NCI-H146 (cell line): ENCODE measurements around the gene CCL18.
"Not testable (repeated sequence)": the region's sequence is repeated elsewhere in the genome, so short reads cannot be mapped to it uniquely, and the experiment has no call there.

Experiments used
- DNase-seq: peaks from one replicate; lab custom pipeline; 2025; lab: John Stamatoyannopoulos, UW

Gene CCL18

DNA sequence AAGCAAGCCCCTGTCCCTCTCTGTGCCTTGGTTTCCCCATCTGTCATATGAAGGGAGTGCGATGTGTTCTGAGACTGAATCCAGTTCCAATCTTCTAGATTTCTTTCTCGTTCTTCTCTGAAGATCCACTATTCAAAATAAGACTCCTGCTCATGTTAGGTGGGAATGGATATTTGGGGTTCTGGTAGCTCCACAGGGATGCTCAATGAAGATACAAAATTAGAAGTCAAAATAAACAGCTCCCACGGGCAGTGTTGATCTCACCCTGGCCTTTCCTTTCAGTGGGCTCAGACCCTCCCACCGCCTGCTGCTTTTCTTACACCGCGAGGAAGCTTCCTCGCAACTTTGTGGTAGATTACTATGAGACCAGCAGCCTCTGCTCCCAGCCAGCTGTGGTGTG is 40.2 kb downstream of the CCL18 start:
- DNase-seq = not testable (repeated sequence)

DNA sequence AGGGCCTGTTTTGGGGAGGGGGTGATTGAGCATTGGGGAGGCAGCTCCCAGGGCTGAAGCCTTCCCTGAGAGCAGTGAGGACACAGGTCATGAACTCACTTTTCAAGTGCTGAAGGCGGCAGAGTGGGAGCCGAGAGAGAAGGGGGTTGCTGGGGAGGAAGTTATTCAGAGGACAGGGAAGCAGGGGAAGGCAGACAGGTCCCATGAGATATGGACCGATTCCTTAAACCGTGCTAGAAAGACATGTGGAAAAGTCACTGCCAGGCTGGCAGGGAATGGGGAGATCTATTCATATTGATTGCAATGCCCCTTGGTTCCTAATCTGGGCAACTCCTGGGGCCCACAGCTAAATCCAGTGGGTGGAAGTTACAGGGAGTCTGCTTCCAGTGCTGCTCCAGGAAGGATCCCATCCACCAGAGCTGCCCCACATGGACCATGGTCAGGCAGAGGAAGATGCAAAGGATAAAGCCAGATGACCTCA is 40.7 kb downstream of the CCL18 start:
- DNase-seq = no peak

DNA sequence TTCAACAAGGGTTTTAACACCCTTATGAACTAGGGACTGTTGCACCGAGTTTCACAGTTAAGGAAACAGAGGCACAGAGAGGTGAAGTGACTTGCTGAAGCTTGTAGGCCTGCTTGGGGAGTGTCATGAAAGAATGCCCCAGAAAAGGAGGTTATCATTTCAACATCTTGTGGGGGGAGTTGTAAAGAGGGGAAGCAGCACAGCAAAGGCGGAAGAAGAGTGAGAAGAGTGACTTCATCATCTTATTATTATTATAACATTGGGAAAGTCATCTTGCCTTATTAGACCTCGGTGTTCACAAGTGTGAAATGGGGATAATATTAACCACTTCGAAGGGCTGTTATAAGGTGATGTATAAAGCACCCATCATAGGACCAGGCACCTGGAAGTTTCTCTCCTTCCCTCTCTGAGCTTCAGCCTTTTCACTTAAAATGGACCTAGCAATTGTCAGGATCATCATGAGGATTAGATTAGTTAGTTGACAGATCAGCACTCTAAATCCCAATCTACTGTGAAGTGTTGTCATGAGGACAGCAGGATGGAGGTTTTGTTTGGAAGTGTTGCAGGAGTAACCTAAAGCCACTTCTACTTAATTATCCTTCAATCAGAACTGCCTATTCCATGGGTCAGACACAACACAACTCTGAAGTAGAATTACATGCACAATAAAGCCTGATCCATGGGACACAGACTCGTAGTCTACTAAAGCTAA is 41.9 kb downstream of the CCL18 start:
- DNase-seq = no peak

DNA sequence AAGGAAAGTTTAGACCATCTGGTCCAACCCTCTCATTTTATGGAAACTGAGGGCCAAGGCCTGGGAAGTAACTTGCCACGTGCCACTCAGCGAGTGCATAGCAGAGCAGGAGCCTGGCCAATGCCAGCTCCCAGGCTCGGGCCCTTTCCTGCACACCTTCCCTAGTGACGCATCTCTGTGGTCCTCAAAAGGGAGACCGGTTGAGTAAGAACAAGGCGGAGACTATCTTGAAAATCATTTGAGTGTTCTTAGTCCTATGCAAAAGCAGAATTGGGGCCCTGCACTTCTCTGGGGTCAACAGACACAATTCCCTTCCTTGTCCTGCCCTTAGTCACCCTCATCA is 42.4 kb downstream of the CCL18 start:
- no peak for DNase-seq

DNA sequence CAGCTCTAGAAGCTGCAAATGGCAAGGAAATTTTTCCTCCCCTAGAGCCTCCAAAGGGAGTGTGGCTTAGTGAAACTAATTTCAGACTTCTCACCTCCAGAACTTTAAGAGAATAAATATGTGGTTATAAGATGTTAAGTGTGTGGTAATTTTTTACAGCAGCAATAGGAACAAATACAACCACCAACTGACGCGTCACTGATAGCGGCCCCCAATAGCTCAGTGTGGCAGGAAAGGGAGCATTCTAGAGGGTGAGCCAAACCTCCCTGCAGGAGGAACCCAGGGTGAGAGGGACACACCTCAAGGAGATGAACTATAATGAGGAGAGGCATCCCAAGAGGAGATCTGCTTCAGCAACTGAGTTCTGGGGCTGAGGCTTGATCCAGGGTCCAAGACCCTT is 43.6 kb downstream of the CCL18 start:
- no peak for DNase-seq

DNA sequence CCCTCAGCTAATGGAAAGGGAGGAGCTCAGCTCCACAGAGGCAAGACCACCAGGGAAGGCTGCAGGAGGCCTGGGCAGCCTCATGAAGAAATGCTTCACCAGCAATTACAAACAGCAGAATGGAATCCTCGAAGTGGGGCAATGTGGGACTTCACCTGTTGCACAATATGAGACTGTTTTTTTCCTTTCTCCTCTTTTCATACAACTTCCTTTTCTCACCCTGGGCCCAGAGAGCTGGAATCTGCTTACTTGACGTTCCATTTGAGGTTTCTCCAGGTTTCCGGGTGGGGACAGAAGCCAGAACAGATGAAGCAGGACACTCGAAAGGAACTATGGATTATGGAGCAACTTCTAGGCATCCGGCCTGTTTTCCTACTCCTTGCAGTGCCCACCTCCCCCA is 44.2 kb downstream of the CCL18 start:
- DNase-seq = not testable (repeated sequence)

DNA sequence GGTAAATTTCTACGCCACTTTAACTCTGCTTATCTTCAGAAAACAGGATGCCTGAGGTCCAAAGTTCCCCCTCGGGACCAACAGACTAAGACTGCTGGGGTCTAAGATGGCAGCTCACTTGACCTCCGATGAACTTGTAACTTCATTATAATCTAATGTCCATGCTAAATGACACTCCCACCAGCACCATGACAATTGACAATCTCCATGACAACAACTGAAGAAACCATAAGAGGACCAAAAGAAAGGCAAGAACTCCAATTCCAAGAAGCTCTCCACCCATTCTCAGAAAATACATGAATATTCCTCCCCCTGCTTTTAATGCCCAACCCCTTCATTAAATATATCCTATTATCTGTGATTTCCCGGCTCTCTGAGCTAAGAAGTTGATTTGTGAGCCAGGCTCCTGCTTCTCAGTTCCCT is 47.0 kb downstream of the CCL18 start:
- no peak for DNase-seq

DNA sequence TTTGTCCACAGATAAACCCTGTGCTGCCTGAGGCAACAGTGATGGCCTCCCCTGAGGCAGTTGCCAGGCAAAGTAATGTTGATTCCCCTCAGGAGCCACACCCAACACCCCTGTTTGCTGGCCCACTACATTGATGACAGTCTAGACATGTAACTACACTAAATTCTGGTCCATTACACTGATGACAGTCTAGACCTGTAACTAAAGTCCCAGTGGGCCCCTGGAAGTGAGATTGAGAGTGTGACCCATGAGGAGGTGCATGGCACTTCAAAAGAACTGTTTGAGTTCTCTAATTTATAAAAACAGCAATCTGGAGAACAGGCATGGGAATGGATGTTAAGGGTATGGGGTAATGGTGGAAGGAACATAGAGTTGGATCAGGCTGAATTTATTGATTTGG is 48.5 kb downstream of the CCL18 start:
- no peak for DNase-seq

DNA sequence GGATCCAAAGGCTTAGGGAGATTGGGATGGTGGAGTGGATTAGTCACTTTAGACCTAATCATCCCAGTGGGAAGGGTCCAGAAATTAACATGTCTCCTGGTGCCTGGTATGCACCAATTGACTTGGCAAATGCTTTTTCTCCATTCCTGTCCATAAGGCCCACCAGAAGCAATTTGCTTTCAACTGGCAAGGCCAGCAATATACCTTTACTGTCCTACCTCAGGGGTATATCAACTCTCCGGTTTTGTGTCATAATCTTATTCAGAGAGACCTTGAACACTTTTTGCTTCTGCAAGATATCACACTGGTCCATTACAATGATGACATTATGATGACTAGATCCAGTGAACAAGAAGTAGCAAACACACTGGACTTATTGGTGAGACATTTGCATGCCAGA is 49.1 kb downstream of the CCL18 start:
- DNase-seq = not testable (repeated sequence)

DNA sequence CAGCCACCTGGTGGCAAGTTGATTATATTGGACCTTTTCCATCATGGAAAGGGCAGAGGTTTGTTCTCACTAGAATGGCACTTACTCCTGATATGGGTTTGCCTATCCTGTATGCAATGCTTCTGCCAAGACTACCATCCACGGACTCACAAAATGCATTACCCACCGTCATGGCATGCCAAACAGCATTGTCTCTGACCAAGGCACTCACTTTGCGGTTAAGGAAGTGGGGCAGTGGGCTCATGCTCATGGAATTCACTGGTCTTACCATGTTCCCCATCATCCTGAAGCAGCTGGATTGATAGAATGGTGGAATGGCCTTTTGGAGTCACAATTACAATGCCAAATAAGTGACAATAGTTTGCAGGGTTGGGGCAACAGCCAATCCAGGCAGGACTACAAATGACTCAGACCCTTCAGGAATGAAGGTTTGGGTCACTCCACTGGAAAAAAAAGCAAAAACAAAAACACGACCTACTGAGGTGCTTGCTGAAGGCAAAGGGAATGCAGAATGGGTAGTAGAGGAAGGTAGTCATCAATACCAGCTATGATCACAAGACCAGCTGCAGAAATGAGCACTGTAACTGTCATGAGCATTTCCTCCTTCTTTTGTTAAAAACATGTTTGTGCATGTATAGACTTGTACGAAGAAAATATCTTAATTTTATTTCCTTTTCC is 51.0 kb downstream of the CCL18 start:
- DNase-seq = not testable (repeated sequence)

DNA sequence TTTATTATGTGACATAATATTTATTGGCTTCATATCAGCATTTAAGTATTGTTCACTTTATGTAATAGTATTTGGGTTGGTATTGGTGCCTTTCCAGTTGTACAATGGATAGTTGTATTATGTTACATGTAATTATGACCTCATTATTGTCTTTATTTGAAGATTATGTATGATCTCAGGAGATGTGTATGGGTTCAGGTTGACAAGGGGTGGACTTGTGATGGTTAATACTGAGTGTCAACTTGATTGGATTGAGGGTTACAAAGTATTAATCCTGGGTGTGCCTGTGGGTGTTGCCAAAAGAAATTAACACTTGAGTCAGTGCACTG is 51.5 kb downstream of the CCL18 start:
- not testable (repeated sequence) for DNase-seq

DNA sequence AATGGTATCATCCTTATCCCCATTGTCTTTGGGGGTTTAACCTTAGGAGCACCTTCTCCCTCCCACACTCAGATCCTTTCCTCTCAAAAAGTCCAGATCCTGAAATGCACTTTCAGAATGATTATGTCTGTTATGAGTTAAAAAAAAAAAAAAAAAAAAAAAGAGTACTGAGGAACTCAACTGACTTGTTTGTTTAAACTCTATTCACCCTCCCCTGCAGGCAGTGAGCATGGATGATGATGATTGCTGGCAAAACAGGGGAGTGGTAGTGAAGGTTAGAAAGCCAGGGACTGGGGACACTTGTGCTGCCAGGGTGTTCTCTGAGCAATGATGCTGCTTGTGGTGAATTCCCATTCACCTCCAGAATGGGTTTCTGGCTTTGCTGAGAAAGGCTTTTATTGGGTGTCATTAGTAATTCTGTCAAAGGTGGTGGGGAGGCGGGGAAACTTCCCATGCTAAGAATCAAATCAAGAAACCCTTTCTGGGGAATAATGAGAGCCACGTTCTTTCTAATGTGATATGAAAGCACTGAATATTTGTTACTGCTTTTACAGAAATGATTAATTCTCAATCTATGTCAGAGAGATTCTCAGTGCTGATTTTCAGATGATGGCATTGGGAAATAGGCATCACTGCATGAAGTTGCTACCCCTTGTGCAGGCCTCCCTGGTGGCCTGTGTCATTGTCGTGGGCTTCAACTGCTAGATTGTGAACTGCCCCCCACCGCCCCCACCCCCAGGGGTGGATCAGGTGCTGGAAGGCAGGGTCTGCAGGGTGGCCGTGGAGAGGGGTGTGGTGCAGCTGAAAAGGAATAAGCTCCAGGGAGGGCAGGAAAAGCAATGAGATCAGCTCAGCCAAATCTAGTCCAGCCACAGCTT is 53.7 kb downstream of the CCL18 start:
- DNase-seq = no peak

DNA sequence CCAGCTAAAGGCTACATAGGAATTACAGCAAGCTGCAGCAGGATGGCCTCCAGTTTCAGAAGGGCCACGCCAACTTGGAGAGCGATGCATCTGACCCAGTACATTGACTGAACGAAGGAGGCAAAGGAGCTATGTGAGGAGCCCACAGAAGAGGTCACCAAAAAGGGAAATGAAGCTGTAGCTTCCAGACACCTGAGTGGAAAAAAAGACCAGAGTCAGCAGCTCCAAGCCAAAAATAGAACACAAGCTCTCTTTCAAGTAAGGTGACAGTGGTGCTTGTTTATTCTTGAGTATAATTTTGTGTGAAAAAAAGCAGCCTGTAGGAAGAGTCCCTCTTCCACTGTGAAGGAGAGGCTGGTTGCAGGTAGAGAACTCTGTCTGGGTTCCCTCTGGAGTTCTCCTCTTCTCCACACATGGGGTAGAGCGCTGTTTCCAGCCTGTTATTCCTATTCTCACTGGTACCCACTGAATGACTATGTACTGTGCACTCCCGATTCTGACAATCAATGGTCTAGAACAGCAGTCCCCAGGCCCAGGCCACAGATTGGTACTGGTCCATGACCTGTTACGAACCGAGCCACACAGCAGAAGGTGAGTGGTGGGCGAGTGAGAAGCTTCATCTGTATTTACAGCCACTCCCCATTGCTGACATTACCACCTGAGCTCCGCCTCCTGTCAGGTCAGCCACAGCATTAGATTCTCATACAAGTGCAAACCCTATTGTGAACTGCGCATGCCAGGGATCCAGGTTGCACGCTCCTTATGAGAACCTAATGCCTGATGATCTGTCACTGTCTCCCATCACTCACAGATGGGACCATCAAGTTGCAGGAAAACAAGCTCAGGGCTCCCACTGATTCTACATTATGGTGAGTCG is 54.6 kb downstream of the CCL18 start:
- DNase-seq = no peak

DNA sequence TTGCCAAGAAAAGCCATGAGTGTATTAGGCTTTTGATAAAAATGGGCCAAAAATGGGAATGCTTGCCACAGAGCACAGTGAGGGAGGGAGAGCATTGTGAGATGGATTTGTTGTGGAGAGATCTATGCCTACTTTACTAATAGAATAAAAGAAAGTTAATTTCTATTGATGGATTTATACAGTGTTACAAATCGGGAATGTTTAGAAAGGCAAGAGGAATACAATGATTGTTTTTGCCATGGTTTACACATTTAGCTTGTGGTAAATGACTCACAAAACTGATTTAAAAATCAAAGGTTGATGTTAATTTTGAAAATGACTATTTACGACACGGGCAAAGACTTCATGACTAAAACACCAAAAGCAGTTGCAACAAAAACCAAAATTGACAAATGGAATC is 56.1 kb downstream of the CCL18 start:
- no peak for DNase-seq

DNA sequence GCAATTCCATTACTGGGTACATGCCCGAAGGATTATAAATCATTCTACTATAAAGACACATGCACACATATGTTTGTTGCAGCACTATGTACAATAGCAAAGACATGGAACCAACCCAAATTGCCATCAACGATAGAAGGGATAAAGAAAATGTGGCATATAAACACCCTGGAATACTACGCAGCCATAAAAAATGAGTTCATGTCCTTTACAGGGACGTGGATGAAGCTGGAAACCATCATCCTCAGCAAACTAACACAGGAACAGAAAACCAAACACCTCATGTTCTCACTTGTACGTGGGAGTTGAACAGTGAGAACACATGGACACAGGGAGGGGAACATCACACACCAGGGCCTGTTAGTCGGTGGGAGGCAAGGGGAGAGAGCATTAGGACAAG is 57.0 kb downstream of the CCL18 start:
- DNase-seq = not testable (repeated sequence)
